Epithelial cell of esophagus (primary cell): ENCODE data around the gene SHC2.
A peak's percentile ranks its signal among the peaks of the same experiment; 100 is the strongest.

Source experiments
- DNase-seq: peaks from one replicate; pipeline ENCODE4 v3.0.0; 2010; ENCODE audit warnings: low read depth
- H3K4me3 ChIP-seq: 2 replicates; pipeline ENCODE4 v1.5.1; 2011; ENCODE audit warnings: mild to moderate bottlenecking, low read length, control low read depth
- CTCF ChIP-seq: IDR thresholded peaks from 2 replicates; pipeline ENCODE4 v1.5.1; 2011; ENCODE audit warnings: low read depth, mild to moderate bottlenecking, low read length, control low read depth, inconsistent platforms; ENCODE audit not compliant: insufficient read depth; ENCODE audit errors: missing control alignments

SHC2 gene

GRCh38 chr19:460877-461720, at the start of gene SHC2:
SHC2 (minus strand) TSS chr19:461033; CDS start chr19:460996, 37 bp downstream.
- peak within 1 kb of the TSS; percentile 44 for H3K4me3 ChIP-seq
- TF ChIP-seq CTCF = no peak
- DNase-seq = no peak

GRCh38 chr19:508204-509150, 47.6 kb upstream of the SHC2 start:
- DNase-seq = no peak
- peak overlapping the region; percentile 88 for H3K4me3 ChIP-seq
- TF ChIP-seq CTCF = no peak

- peak within 1 kb of the TSS; percentile 88 for H3K4me3 ChIP-seq
- TF ChIP-seq CTCF = no peak
- peak; percentile 75 for DNase-seq
Observed at GRCh38 chr19:507286-508203, 46.7 kb upstream of the SHC2 start, which contains the start of gene TPGS1. TPGS1 (plus strand) TSS chr19:507497; CDS start chr19:507507, 10 bp downstream.

- peak; percentile 100 for DNase-seq
- peak overlapping the region; percentile 88 for H3K4me3 ChIP-seq
- TF ChIP-seq CTCF = peak; percentile 90
Observed at GRCh38 chr19:506404-507285, 45.8 kb upstream of the SHC2 start.

GRCh38 chr19:504616-505015, 43.8 kb upstream of the SHC2 start:
- H3K4me3 ChIP-seq = no peak overlapping the region
- TF ChIP-seq CTCF = no peak
- DNase-seq = no peak
